ENCODE results near the gene TMEM33. TPM values are rescaled to one million over a fixed set of nuclear protein-coding genes. Genes with fewer than 3 reads are reported as not detected.

Gene TMEM33
- total and polyA plus RNA-seq, 4 donors, result 12.4 to 63.5 (median 45.0) TPM

DNA sequence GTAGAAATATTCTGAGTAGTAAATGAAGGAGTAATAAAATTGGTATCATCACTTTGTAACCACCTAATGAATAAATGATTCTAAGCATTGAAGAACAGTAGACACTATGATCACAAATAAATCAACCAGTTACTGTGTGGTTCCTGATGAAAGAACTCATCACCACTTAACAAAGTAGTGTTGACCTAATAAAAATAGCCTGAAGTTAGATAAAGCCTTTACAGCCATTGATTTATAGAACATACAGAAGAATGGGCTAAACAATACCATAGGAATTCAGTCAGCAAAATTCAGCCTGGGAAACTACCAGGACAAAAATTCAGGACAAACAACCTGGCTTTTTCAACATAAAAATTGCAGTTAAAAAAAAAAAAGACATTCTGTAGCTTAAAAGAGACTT, 64.1 kb downstream of the TMEM33 start:
- ATAC-seq (ENCODE audit: insufficient read depth, low FRiP score) (no peak), DNase-seq (no peak)
- no peak overlapping the region for H3K27ac ChIP-seq (ENCODE audit: low read depth in 1 of 2, low read length in 1 of 2)
- no peak overlapping the region for H3K4me3 ChIP-seq
- TF ChIP-seq, protein P1, sequence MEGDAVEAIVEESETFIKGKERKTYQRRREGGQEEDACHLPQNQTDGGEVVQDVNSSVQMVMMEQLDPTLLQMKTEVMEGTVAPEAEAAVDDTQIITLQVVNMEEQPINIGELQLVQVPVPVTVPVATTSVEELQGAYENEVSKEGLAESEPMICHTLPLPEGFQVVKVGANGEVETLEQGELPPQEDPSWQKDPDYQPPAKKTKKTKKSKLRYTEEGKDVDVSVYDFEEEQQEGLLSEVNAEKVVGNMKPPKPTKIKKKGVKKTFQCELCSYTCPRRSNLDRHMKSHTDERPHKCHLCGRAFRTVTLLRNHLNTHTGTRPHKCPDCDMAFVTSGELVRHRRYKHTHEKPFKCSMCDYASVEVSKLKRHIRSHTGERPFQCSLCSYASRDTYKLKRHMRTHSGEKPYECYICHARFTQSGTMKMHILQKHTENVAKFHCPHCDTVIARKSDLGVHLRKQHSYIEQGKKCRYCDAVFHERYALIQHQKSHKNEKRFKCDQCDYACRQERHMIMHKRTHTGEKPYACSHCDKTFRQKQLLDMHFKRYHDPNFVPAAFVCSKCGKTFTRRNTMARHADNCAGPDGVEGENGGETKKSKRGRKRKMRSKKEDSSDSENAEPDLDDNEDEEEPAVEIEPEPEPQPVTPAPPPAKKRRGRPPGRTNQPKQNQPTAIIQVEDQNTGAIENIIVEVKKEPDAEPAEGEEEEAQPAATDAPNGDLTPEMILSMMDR (IDR thresholded peaks at IDR 0.05; ENCODE audit: control extremely low read depth, extremely low read depth), result no peak
- H3K27me3 ChIP-seq (ENCODE audit: control insufficient read depth in 3 of 3, insufficient read depth in 3 of 3, low read length in 2 of 3), result no peaks in the 10 kb centered on the region
- peaks cover 3 to 11% (median 6%) of the 10 kb centered on the region in 4 donors for H3K36me3 ChIP-seq (ENCODE audit: control insufficient read depth in 4 of 4, insufficient read depth in 4 of 4, low read length in 4 of 4)
- peaks cover 0 to 5% (median 0%) of the 10 kb centered on the region in 5 donors for H3K4me1 ChIP-seq (ENCODE audit: control insufficient read depth in 5 of 5, insufficient read depth in 5 of 5, low read length in 5 of 5)
- H3K9ac ChIP-seq (ENCODE audit: insufficient read depth in 1 of 2, low read length in 2 of 2), result no peak overlapping the region
- H3K9me3 ChIP-seq (ENCODE audit: control insufficient read depth in 4 of 4, insufficient read depth in 3 of 4, low read length in 3 of 4), result no peaks in the 10 kb centered on the region

DNA sequence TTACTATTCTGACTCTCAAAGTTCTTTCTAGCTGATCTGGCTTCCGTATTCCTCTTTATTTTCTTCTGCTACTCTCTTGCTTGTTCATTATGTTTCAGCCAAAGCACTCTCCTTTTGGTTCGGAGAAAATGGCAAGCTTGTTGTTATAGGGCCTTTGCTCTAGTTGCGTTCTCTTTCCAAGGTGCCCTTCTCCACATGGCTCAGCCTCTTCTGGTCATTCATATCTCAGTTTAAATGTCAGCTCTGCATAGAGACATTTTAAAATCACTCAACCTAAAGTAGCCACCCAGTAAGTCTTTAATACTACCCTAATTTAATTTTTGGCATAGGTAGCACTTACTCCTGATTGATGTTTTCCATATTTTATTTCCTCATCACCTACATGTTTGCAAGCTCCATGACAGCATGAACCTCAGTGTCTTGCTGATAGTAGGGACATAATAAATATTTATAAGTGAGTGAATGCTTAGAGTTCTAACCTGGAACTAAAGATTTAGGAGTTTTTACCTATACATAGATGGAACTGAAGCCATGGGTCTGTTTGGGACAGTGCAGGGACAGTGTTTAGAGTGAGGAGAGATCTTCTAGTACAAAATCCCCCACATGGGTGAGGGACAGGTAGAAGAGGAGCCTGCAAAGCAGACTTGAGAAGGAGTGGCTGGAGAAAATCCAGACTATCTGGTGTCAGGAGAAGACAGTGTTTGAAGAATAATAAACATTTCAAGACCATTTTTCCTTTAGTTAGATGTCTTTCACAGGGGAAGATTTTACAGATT, 73.0 kb downstream of the TMEM33 start:
- peaks cover 0 to 3% (median 0%) of the 10 kb centered on the region in 5 donors for H3K4me1 ChIP-seq (ENCODE audit: control insufficient read depth in 5 of 5, insufficient read depth in 5 of 5, low read length in 5 of 5)
- no peaks in the 10 kb centered on the region for H3K27me3 ChIP-seq (ENCODE audit: control insufficient read depth in 3 of 3, insufficient read depth in 3 of 3, low read length in 2 of 3)
- WGBS, 2 donors, result 96 to 100% methylated on average over 3 of the region's 3 CpGs
- no peaks in the 10 kb centered on the region for H3K9me3 ChIP-seq (ENCODE audit: control insufficient read depth in 4 of 4, insufficient read depth in 3 of 4, low read length in 3 of 4)
- no peak overlapping the region for H3K4me3 ChIP-seq
- H3K9ac ChIP-seq (ENCODE audit: insufficient read depth in 1 of 2, low read length in 2 of 2), result no peak overlapping the region
- peak overlapping the region in 1 of 2 donors; percentile 39 for H3K27ac ChIP-seq (ENCODE audit: low read depth in 1 of 2, low read length in 1 of 2)
- H3K36me3 ChIP-seq (ENCODE audit: control insufficient read depth in 4 of 4, insufficient read depth in 4 of 4, low read length in 4 of 4), result peaks cover 1 to 17% (median 5%) of the 10 kb centered on the region in 4 donors
- DNase-seq (no peak), ATAC-seq (ENCODE audit: insufficient read depth, low FRiP score) (no peak)
- TF ChIP-seq, protein P1 (IDR thresholded peaks at IDR 0.05; ENCODE audit: control extremely low read depth, extremely low read depth), result no peak

Small RNA genes within 50 kb of the gene (small RNA-seq; reads per million reads assigned to genes)
- not detected for gene AC108210.2 (ENCODE audit: low replicate concordance)

Other genes starting within 250 kb of the TMEM33 start
- gene PHOX2B, start 186.7 kb upstream of the TMEM33 start, total RNA-seq, result not detected
- not detected for gene PHOX2B, start 186.7 kb upstream of the TMEM33 start, polyA plus RNA-seq
- under 1 TPM; 0.11 to 0.43 TPM for gene DCAF4L1, start 46.3 kb downstream of the TMEM33 start, total RNA-seq
- under 1 TPM; 0.14 to 0.30 TPM for gene DCAF4L1, start 46.3 kb downstream of the TMEM33 start, polyA plus RNA-seq
- 10 to 100 TPM; 49.1 to 68.5 TPM for gene SLC30A9, start 55.1 kb downstream of the TMEM33 start, total RNA-seq
- 10 to 100 TPM; 12.3 to 21.0 TPM for gene SLC30A9, start 55.1 kb downstream of the TMEM33 start, polyA plus RNA-seq
- gene BEND4, start 217.2 kb downstream of the TMEM33 start, total RNA-seq, result under 1 TPM; 0.09 to 0.51 TPM
- under 1 TPM; 0.02 to 0.13 TPM for gene BEND4, start 217.2 kb downstream of the TMEM33 start, polyA plus RNA-seq